GM18519 (cell line): Measurements from ENCODE around the gene CHEK2.
"Not testable (repeated sequence)": the region's sequence is repeated elsewhere in the genome, so short reads cannot be mapped to it uniquely, and the experiment has no call there.

Experiments
- ATAC-seq: cut with Tn5 transposase; IDR thresholded peaks from one replicate; pipeline ENCODE4 v1.9.1; 2021; ENCODE audit warnings: mild to moderate bottlenecking, moderate library complexity; ENCODE audit not compliant: unreplicated experiment, low FRiP score

The CHEK2 gene

DNA sequence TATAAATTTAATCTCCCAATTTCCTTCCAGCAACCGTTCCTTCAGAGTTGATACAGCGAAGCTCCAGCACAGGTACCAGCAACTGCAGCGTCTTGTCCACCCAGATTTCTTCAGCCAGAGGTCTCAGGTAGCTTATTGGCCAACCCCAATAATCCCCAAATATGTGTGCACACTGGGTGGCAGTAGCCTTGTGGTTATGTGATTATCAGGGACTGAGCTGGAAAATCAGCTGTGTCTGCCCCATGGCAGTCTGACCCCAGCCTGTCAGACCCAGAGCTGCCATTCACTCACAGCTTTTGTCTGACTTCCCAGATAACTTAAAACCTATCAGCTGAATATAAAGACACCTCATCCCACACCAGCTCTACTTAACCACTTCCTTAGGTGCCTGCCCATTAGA is 2.2 kb upstream of the CHEK2 start:
- ATAC-seq: no peak

- no peak for ATAC-seq
Measured at GRCh38 chr22:28742562-28742962, 942 bp upstream of the CHEK2 start.

DNA sequence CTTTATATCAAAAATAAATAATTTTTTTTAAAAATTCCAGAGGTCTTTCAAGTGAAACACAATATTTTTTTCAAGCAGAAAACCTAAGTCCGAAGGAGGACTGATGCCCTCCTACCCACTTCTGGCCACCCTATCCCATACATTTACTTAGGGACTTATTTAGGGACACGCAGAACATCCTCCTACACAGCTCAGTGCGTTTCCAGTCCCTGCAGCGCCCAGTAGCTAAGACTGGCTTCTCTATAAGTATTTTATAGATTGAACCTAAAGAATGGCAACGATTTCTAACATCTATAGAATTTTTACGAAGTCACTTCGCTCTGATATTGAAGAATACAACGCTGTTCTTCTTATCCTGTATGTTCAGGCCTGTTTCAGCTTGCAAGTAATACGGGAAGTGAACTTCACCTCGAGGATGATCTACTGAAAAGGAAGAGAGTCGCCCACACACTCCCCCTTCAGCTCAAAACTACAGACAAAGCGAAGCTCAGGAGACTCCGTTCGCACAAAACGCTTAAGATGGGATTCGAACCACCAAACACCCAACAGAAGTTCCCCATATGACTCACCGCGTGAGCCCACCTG is 328 bp downstream of the CHEK2 start:
- no peak for ATAC-seq

DNA sequence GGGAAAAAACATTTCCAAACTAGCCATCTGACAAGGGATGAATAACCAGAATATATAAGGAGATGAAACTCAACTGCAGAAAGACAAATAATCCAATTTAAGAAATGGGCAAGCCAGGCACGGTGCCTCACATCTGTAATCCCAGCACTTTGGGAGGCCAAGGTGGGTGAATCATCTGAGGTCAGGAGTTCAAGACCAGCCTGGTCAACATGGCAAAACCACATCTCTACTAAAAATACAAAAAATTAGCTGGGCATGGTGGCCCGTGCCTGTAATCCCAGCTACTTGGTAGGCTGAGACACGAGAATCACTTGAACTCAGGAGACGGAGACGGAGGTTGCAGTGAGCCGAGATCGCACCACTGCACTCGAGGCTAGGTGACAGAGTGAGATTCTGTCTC is 2.7 kb downstream of the CHEK2 start:
- not testable (repeated sequence) for ATAC-seq

DNA sequence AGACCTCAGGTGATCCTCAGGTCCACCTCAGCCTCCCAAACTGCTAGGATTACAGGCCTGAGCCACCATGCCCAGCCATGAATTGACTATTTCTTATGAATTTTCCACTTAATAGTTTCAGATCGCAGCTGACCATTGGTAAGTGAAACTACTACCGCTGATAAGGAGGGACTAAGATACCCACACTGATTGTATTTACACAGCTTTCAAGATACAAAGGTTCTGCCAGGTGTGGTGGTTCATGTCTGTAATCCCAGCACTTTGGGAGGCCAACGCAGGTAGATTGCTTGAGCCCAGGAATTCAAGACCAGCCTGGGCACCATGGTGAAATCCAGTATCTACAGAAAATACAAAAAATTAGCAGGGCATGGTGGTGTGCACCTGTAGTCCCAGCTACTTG is 3.9 kb downstream of the CHEK2 start:
- ATAC-seq: no peak

- ATAC-seq: no peak
Measured at GRCh38 chr22:28736301-28737155, 5.1 kb downstream of the CHEK2 start.

GRCh38 chr22:28734393-28734792 is 7.2 kb downstream of the CHEK2 start:
- no peak for ATAC-seq

GRCh38 chr22:28730179-28730578 is 11.4 kb downstream of the CHEK2 start:
- ATAC-seq: no peak

DNA sequence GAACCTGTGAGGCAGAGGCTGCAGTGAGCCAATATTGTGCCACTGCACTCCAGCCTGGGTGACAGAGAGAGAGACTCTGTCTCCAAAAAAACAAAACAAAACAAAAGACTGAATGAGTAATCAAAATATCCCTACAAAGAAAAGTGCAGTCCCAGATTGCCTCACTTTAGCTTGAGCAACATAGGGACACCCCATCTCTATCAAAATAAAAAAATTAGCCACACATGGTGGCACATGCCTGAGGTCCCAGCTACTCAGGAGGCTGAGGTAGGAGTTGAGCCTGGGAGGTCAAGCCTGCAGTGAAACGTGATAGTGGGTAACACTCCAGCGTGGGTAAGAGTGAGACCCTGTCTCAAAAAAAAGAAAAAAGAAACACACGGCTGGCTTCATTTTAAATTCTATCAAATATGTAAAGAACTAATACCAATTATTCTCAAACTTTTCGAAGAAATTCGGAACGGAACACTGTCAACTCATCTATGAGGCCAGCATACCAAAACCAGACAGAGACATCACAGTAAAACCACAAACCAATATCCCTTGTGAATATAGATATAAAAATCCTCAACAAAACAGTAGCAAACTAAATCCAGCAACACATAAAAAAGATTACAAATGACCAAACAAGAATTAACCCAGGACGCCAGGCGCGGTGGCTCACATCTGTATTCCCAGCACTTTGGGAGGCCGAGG is 12.9 kb downstream of the CHEK2 start:
- ATAC-seq: no peak

GRCh38 chr22:28728002-28728401 is 13.6 kb downstream of the CHEK2 start:
- no peak for ATAC-seq

- ATAC-seq: no peak
Measured at GRCh38 chr22:28718044-28718443, 23.6 kb downstream of the CHEK2 start.

DNA sequence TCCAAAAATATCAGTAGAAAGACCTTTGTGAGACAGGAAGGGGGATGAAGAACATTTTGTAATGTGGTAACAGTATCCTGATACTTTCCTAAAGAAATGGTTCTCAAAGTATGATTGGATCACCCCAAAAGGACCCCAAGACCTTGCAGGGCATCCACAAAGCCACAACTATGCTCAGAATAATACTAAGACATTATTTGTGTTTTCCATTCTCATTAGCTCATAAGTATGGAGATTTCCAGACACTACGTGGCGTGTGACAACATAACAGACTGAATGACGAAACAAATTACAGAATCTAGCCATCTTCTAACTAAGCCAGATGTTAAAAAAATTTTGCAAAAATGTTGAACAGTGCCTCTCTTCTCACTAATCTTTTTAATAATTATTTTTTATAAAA is 24.9 kb downstream of the CHEK2 start:
- no peak for ATAC-seq

DNA sequence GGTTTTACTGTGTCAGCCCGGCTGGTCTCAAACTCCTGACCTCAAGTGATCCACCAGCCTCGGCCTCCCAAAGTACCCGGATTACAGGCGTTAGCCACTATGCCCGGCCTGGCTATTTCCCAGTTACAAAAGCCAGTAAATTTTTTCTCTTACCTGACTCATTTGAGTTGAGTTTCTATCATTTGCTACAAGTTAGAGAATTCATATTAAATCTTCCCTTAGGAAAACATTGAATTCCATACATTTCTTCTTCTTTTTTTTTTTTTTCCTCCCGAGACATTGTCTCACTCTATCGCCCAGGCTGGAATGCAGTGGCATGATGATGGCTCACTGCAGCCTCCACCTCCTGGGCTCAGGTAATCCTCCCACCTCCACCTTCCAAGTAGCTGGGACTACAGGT is 26.0 kb downstream of the CHEK2 start:
- no peak for ATAC-seq

GRCh38 chr22:28714043-28714628 is 27.5 kb downstream of the CHEK2 start:
- no peak for ATAC-seq

DNA sequence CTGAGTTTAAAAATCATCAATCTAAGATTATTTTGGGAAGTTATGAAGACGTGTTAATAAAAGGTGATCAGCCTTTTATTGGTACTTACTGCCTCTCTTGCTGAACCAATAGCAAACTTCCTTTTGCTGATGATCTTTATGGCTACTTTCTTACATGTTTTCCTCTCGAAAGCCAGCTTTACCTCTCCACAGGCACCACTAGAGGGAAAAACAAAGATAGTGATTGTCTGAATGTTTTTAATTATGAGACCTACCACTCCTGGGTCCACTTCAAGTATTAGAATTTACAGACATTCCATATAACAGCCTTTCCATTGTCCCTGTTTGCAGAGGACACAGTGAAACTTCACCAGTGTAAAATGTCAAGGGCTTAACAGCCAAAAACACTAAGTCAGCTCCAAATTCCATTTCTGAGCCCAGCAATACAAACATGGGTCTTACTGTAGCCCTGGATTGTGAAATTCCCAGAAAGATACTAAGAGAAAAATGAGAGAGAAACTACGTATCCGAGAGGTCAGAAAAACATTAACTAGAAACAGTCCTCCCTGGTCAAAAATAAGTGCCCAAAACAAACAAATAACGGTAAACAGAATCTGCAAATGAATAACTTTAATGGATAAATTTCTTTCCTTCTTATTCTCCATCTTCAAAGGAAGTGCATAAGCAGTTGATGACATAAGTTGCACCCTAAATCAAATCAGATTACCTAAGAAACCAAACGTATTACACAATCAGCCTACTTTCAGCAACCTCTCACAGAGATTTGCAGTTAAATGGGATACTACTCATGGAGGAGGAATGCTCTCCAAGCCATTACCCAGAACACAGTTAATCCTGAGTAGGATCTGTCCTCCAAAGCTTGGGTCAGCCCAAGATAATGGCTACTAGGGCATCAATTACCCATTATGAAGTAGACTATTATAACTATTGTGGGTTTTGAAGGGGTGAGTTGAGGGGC is 29.5 kb downstream of the CHEK2 start:
- ATAC-seq: no peak

GRCh38 chr22:28711341-28711740 is 30.3 kb downstream of the CHEK2 start:
- ATAC-seq: no peak

DNA sequence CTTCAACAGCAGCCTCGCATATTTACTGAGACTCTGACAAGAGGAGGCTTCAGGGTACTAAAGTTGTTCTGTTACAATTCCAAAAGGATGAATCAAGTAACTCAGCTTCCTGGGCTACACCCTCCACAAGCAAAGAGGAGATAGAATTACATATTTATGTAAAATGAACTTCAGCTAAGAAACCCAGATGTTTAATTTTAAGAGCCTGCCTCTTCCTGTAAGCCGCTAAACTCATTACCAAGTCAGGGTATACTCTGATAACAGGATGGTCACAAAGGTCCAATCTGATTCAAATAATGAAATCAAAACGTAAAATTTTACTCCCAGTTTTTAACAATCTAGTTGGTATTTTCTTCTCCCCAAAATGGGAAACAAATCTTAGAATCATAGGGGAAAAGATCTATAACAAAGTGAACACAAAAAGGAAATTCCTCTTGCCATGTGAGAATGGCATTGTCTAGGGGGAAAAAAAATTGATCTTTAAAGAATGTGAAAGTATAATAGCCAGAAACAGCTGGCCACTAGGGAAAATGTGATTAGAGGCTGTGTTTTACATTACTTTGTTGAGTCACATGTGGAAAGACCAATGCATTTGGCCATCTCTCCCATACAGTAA is 30.9 kb downstream of the CHEK2 start:
- no peak for ATAC-seq

DNA sequence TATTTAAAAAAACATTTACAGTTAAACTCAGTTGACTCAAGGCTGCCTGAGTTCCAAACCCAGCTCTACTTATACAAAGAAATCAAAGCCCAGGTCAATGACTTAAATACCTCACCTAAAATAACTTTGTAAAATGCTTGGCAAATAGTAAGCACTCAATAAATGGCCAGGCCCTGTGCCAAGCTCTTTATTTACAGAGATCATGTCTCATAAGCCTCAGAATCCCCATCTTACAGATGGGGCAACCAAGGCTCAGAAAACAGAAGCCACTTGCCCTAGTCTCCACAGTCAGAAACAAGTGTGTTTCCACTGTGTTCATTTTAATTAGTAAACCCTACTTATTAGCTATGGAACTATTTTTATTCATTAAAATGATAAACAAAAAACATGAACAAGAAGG is 31.5 kb downstream of the CHEK2 start:
- ATAC-seq: no peak

DNA sequence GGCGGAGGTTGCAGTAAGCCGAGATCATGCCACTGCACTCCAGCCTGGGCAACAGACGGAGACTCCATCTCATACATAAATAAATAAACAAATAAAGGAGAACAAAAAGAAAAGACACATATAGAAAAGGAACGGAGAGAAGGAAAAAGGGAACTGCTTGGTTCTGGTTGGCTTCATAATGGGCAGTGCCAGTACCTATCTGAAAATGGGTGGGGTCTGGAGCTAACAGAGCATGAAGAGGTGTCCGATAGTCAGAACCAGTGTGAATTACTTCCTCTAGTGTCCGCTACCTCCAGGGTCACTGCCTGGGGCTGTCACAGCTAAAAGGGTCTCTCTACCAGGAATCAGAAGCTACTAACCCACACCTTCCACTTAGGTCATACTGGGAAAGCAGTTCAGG is 34.8 kb downstream of the CHEK2 start:
- ATAC-seq: no peak

- ATAC-seq: no peak
Measured at GRCh38 chr22:28703436-28703835, 38.2 kb downstream of the CHEK2 start.
